Measurements from ENCODE around the gene CIAO2A. TPM values are rescaled to one million over a fixed set of nuclear protein-coding genes. Genes with fewer than 3 reads are reported as not detected.
"Not testable (repeated sequence)": the region's sequence is repeated elsewhere in the genome, so short reads cannot be mapped to it uniquely, and the experiment has no call there.

The CIAO2A gene
- total RNA-seq, 2 donors from 2014 or later, result 47.2 to 133 TPM

GRCh38 chr15:64090527-64090926, 3.1 kb downstream of the CIAO2A start:
- DNase-seq (ENCODE audit: low spot score), result no peak
- Histone ChIP-seq H3K27me3 (replicated peaks; ENCODE audit: insufficient read depth) (no peaks in the 10 kb centered on the region), H3K9me3 (no peaks in the 10 kb centered on the region), H3K4me3 (no peak overlapping the region), H3K4me1 (replicated peaks) (peaks cover 4% of the 10 kb centered on the region), H3K36me3 (peaks cover 0 to 7% of the 10 kb centered on the region in 2 donors), H3K27ac (no peak overlapping the region)
- no peak for TF ChIP-seq POLR2A (IDR thresholded peaks at IDR 0.05)
- no peak for TF ChIP-seq CTCF (IDR thresholded peaks at IDR 0.05)
- no peak for TF ChIP-seq POLR2AphosphoS5 (IDR thresholded peaks at IDR 0.05)
- WGBS, result 98% methylated on average over 3 of the region's 3 CpGs
- intact Hi-C loops (cut with DNase I), result no loop called here

- no peaks in the 10 kb centered on the region for H3K27me3 ChIP-seq (replicated peaks; ENCODE audit: insufficient read depth)
- peaks cover 0 to 7% of the 10 kb centered on the region in 2 donors for H3K36me3 ChIP-seq
- TF ChIP-seq POLR2AphosphoS5 (IDR thresholded peaks at IDR 0.05), result no peak
- no peak for TF ChIP-seq CTCF (IDR thresholded peaks at IDR 0.05)
- no peak for TF ChIP-seq POLR2A (IDR thresholded peaks at IDR 0.05)
- no peak overlapping the region for H3K27ac ChIP-seq
- peaks cover 4% of the 10 kb centered on the region for H3K4me1 ChIP-seq (replicated peaks)
- 92% methylated on average over 12 of the region's 12 CpGs for WGBS
- H3K4me3 ChIP-seq, result no peak overlapping the region
- no peak for DNase-seq (ENCODE audit: low spot score)
- H3K9me3 ChIP-seq, result no peaks in the 10 kb centered on the region
- intact Hi-C loops (cut with DNase I), result no loop called here
These were observed 3.9 kb downstream of the CIAO2A start for GRCh38 chr15:64089543-64090280.

GRCh38 chr15:64082757-64083156, 10.9 kb downstream of the CIAO2A start:
- 67% methylated on average over 3 of the region's 3 CpGs for WGBS
- no peak for DNase-seq (ENCODE audit: low spot score)
- peaks cover 0 to 6% of the 10 kb centered on the region in 2 donors for H3K36me3 ChIP-seq
- no peak overlapping the region for H3K27ac ChIP-seq
- intact Hi-C loops (cut with DNase I), result no loop called here
- H3K4me1 ChIP-seq (replicated peaks), result no peaks in the 10 kb centered on the region
- no peaks in the 10 kb centered on the region for H3K9me3 ChIP-seq
- no peak for TF ChIP-seq POLR2AphosphoS5 (IDR thresholded peaks at IDR 0.05)
- H3K27me3 ChIP-seq (replicated peaks; ENCODE audit: insufficient read depth), result no peaks in the 10 kb centered on the region
- H3K4me3 ChIP-seq, result no peak overlapping the region

- H3K4me3 ChIP-seq; H3K27me3 ChIP-seq (replicated peaks; ENCODE audit: insufficient read depth); intact Hi-C loops (cut with DNase I); H3K9me3 ChIP-seq; H3K36me3 ChIP-seq; DNase-seq (ENCODE audit: low spot score): not testable (repeated sequence)
- Histone ChIP-seq H3K4me1 (replicated peaks) (peaks cover 16% of the 10 kb centered on the region), H3K27ac (peak overlapping the region; percentile 74 to 89)
- 93% methylated on average over 2 of the region's 2 CpGs for WGBS
These were observed 20.1 kb downstream of the CIAO2A start for GRCh38 chr15:64073496-64073895.

GRCh38 chr15:64072812-64073211, 20.8 kb downstream of the CIAO2A start:
- Histone ChIP-seq H3K4me1 (replicated peaks) (peaks cover 16% of the 10 kb centered on the region), H3K9me3 (no peaks in the 10 kb centered on the region), H3K36me3 (no peaks in the 10 kb centered on the region), H3K4me3 (no peak overlapping the region), H3K27ac (peak overlapping the region; percentile 74 to 89), H3K27me3 (replicated peaks; ENCODE audit: insufficient read depth) (no peaks in the 10 kb centered on the region)
- DNase-seq (ENCODE audit: low spot score), result peak; percentile 69
- WGBS, result 20% methylated on average over 2 of the region's 2 CpGs
- peak; percentile 90 for TF ChIP-seq POLR2AphosphoS5 (IDR thresholded peaks at IDR 0.05)
- no peak for TF ChIP-seq CTCF (IDR thresholded peaks at IDR 0.05)
- no peak for TF ChIP-seq POLR2A (IDR thresholded peaks at IDR 0.05)
- intact Hi-C loops (cut with DNase I), result no loop called here
